OCI-LY7 (cell line): Measurements from ENCODE around the gene PLCL2.

Source experiments
- CTCF ChIP-seq: fragments of 200-600 bp; sonication (generic); conservative IDR thresholded peaks from 2 replicates; pipeline ENCODE4 v1.5.1; 2014; ENCODE audit warnings: mild to moderate bottlenecking, antibody characterized with exemption, low read length, moderate library complexity, mixed read lengths
- EZH2phosphoT487 ChIP-seq: fragments of 200-600 bp; sonication (generic); IDR thresholded peaks from 2 replicates; pipeline ENCODE4 v1.6.1; 2018; ENCODE audit warnings: low read depth, borderline replicate concordance, mild to moderate bottlenecking, mixed run types, antibody characterized with exemption, low read length, moderate library complexity, mixed read lengths

GRCh38 chr3:16861432-16861831 lies 23.3 kb upstream of the PLCL2 start:
- TF ChIP-seq CTCF (no peak), EZH2phosphoT487 (no peak)
